KMS-11 (cell line): Measurements from ENCODE around the gene AFF1.

ENCODE experiments used
- H2AFZ ChIP-seq: fragments of 200-600 bp; sonication (generic); 2 replicates; pipeline ENCODE4 v1.6.1; 2016; ENCODE audit warnings: antibody characterized with exemption, mixed run types, low read depth
- H3K27ac ChIP-seq: fragments of 200-600 bp; sonication (generic); 2 replicates; pipeline ENCODE4 v1.6.1; 2016; ENCODE audit warnings: mild to moderate bottlenecking, mixed run types
- H3K27me3 ChIP-seq: fragments of 200-600 bp; sonication (generic); 2 replicates; pipeline ENCODE4 v1.6.1; 2017; ENCODE audit warnings: mild to moderate bottlenecking, low read depth, mixed run types, moderate library complexity; ENCODE audit not compliant: insufficient read depth
- H3K36me3 ChIP-seq: fragments of 200-600 bp; sonication (generic); 2 replicates; pipeline ENCODE4 v1.6.1; 2017; ENCODE audit warnings: mild to moderate bottlenecking, mixed run types; ENCODE audit not compliant: insufficient read depth
- H3K4me1 ChIP-seq: fragments of 200-600 bp; sonication (generic); 2 replicates; pipeline ENCODE4 v1.6.1; 2016; ENCODE audit warnings: mild to moderate bottlenecking, low read depth, mixed run types; ENCODE audit not compliant: poor library complexity, severe bottlenecking
- H3K4me2 ChIP-seq: fragments of 200-600 bp; sonication (generic); 2 replicates; pipeline ENCODE4 v1.7.0; 2016; ENCODE audit warnings: mild to moderate bottlenecking, mixed run types
- H3K4me3 ChIP-seq: fragments of 200-600 bp; sonication (generic); IDR thresholded peaks from 2 replicates; pipeline ENCODE4 v1.6.1; 2017; ENCODE audit warnings: low read depth, low read length, mixed read lengths; ENCODE audit not compliant: insufficient read depth
- H3K79me2 ChIP-seq: fragments of 200-600 bp; sonication (generic); 2 replicates; pipeline ENCODE4 v1.6.1; 2016; ENCODE audit warnings: low read depth, mixed run types; ENCODE audit not compliant: insufficient read depth
- H3K9ac ChIP-seq: fragments of 200-600 bp; sonication (generic); 2 replicates; pipeline ENCODE4 v1.6.1; 2016; ENCODE audit warnings: mild to moderate bottlenecking, mixed run types
- H4K20me1 ChIP-seq: fragments of 200-600 bp; sonication (generic); 2 replicates; pipeline ENCODE4 v1.6.1; 2016; ENCODE audit warnings: mild to moderate bottlenecking, mixed run types; ENCODE audit not compliant: insufficient read depth
- TF ChIP-seq, protein P1 (sequence below): fragments of 200-600 bp; sonication (generic); conservative IDR thresholded peaks from 2 replicates; pipeline ENCODE4 v1.6.1; 2017; ENCODE audit warnings: low read depth, mild to moderate bottlenecking, antibody characterized with exemption, low read length, moderate library complexity, mixed read lengths

Gene AFF1

DNA sequence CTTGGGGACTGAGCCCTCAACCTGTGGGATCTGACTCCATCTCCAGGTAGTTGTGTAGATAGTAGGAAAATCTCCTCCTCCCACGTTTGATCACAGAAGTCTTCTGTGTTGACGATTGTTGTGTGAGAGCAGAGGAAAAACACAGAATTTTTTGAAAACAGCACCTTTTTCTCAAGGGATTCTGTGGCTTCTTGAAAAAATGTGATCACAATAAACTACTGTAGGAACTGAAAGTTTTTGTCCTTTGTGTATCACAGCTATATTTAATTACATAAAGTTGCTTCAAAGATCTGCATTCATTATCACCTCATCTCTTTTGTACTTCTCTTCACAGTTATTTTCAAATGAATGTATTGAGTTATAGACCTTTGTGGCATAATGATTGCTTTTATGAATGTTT lies 85.1 kb downstream of the AFF1 start:
- no peak overlapping the region for H3K4me3 ChIP-seq
- H4K20me1 ChIP-seq: peaks cover 71% of the 10 kb centered on the region
- H2AFZ ChIP-seq: no peak overlapping the region
- no peak overlapping the region for H3K27ac ChIP-seq
- H3K4me1 ChIP-seq: peaks cover 61% of the 10 kb centered on the region
- peaks cover 95% of the 10 kb centered on the region for H3K79me2 ChIP-seq
- H3K27me3 ChIP-seq: no peaks in the 10 kb centered on the region
- no peaks in the 10 kb centered on the region for H3K36me3 ChIP-seq
- H3K9ac ChIP-seq: no peak overlapping the region
- no peak overlapping the region for H3K4me2 ChIP-seq
- TF ChIP-seq, protein P1, sequence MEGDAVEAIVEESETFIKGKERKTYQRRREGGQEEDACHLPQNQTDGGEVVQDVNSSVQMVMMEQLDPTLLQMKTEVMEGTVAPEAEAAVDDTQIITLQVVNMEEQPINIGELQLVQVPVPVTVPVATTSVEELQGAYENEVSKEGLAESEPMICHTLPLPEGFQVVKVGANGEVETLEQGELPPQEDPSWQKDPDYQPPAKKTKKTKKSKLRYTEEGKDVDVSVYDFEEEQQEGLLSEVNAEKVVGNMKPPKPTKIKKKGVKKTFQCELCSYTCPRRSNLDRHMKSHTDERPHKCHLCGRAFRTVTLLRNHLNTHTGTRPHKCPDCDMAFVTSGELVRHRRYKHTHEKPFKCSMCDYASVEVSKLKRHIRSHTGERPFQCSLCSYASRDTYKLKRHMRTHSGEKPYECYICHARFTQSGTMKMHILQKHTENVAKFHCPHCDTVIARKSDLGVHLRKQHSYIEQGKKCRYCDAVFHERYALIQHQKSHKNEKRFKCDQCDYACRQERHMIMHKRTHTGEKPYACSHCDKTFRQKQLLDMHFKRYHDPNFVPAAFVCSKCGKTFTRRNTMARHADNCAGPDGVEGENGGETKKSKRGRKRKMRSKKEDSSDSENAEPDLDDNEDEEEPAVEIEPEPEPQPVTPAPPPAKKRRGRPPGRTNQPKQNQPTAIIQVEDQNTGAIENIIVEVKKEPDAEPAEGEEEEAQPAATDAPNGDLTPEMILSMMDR: no peak

GRCh38 chr4:87024201-87024600 lies 89.4 kb downstream of the AFF1 start:
- H3K79me2 ChIP-seq: peaks cover 95% of the 10 kb centered on the region
- no peaks in the 10 kb centered on the region for H3K27me3 ChIP-seq
- H3K4me2 ChIP-seq: no peak overlapping the region
- no peak overlapping the region for H3K27ac ChIP-seq
- H2AFZ ChIP-seq: no peak overlapping the region
- TF ChIP-seq, protein P1: no peak
- H4K20me1 ChIP-seq: peaks cover 68% of the 10 kb centered on the region
- H3K36me3 ChIP-seq: no peaks in the 10 kb centered on the region
- no peak overlapping the region for H3K9ac ChIP-seq
- H3K4me3 ChIP-seq: no peak overlapping the region
- H3K4me1 ChIP-seq: peaks cover 28% of the 10 kb centered on the region

DNA sequence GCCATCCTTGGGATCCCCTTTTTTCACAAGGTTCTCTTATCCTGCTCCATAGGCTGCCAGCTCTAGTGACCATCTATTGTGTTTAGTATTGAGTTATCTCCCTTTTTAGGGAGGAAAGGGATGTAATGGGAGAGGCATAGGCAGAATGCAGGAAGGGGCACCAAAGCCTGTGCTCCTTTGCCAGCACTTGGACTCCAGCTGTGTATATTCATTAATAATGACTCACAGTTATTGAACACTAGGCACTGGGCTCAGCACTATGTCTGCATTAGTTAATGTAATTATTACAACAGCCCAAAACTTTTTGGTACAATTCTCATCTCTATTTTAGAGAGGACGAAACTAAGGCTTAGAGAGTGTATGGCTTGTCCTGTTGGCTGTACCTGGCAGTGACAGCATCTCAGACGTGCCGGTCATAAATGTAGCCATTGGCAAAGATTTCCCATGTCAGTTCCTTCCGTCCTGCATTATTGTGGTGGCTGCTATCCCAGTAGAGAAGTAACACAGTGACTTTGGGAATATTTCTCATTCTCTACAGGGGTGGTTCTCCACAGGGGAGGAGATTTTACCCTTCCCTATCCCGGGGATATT lies 90.3 kb downstream of the AFF1 start:
- Histone ChIP-seq H4K20me1 (peaks cover 64% of the 10 kb centered on the region), H3K4me2 (no peak overlapping the region), H2AFZ (no peak overlapping the region), H3K79me2 (peaks cover 95% of the 10 kb centered on the region), H3K9ac (no peak overlapping the region), H3K4me3 (no peak overlapping the region), H3K36me3 (no peaks in the 10 kb centered on the region), H3K27me3 (no peaks in the 10 kb centered on the region), H3K27ac (no peak overlapping the region), H3K4me1 (peaks cover 20% of the 10 kb centered on the region)
- TF ChIP-seq, protein P1: no peak

- Histone ChIP-seq H3K9ac (no peak overlapping the region), H3K36me3 (no peaks in the 10 kb centered on the region), H4K20me1 (peaks cover 67% of the 10 kb centered on the region), H3K27me3 (no peaks in the 10 kb centered on the region), H3K27ac (no peak overlapping the region), H3K4me3 (no peak overlapping the region), H3K79me2 (peaks cover 95% of the 10 kb centered on the region), H3K4me1 (peaks cover 19% of the 10 kb centered on the region), H3K4me2 (no peak overlapping the region), H2AFZ (no peak overlapping the region)
- TF ChIP-seq, protein P1: no peak
Measured at GRCh38 chr4:87025614-87026041, 90.8 kb downstream of the AFF1 start.
